ENCODE data around the gene FOLR2.

FOLR2 gene

GRCh38 chr11:72229925-72230763 lies 13.6 kb downstream of the FOLR2 start:
- no peak for DNase-seq (ENCODE audit: extremely low spot score)
- POLR2A ChIA-PET: no interaction called here
- CTCF ChIA-PET: interaction anchor here (5.8 kb wide), 1 partner anchor 7 kb away, joined by 36 read pairs; no protein-coding TSS in a partner anchor
- TF ChIP-seq, protein P1, sequence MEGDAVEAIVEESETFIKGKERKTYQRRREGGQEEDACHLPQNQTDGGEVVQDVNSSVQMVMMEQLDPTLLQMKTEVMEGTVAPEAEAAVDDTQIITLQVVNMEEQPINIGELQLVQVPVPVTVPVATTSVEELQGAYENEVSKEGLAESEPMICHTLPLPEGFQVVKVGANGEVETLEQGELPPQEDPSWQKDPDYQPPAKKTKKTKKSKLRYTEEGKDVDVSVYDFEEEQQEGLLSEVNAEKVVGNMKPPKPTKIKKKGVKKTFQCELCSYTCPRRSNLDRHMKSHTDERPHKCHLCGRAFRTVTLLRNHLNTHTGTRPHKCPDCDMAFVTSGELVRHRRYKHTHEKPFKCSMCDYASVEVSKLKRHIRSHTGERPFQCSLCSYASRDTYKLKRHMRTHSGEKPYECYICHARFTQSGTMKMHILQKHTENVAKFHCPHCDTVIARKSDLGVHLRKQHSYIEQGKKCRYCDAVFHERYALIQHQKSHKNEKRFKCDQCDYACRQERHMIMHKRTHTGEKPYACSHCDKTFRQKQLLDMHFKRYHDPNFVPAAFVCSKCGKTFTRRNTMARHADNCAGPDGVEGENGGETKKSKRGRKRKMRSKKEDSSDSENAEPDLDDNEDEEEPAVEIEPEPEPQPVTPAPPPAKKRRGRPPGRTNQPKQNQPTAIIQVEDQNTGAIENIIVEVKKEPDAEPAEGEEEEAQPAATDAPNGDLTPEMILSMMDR (IDR thresholded peaks at IDR 0.05; ENCODE audit: control extremely low read depth, extremely low read depth, low read depth, missing control alignments): no peak

DNA sequence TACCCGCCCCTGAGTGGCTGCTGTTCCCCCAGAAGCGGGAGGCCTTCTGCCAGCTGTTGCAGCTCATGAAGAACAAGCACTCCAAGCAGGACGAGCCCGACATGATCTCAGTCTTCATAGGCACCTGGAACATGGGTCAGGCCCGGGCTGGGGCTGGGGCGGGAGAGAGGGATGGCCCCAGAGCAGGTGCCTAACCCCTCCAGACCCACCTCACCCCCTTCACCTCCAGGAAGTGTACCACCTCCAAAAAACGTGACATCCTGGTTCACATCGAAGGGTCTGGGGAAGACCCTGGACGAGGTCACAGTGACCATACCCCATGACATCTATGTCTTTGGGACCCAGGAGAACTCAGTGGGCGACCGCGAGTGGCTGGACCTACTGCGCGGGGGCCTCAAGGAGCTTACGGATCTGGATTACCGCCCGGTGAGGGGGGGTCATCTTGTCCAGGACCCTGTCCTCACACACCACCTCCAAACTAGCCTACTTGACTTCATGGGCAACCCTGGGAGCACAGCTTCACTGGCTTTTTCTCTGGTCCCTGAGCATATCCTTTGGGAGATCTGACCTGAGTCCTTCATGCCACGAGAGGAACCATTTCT lies 14.3 kb downstream of the FOLR2 start:
- POLR2A ChIA-PET: no interaction called here
- no peak for DNase-seq (ENCODE audit: extremely low spot score)
- CTCF ChIA-PET: interaction anchor here (1.7 kb wide), 1 partner anchor 200 kb away, joined by 3 read pairs; no protein-coding TSS in a partner anchor
- TF ChIP-seq, protein P1 (IDR thresholded peaks at IDR 0.05; ENCODE audit: control extremely low read depth, extremely low read depth, low read depth, missing control alignments): no peak

GRCh38 chr11:72231396-72232259 lies 15.0 kb downstream of the FOLR2 start:
- POLR2A ChIA-PET: no interaction called here
- no peak for DNase-seq (ENCODE audit: extremely low spot score)
- CTCF ChIA-PET: interaction anchor here (1.7 kb wide), 1 partner anchor 199 kb away, joined by 3 read pairs; no protein-coding TSS in a partner anchor
- TF ChIP-seq, protein P1 (IDR thresholded peaks at IDR 0.05; ENCODE audit: control extremely low read depth, extremely low read depth, low read depth, missing control alignments): no peak

- ChIA-PET CTCF (interaction anchor here (1.7 kb wide), 1 partner anchor 198 kb away, joined by 3 read pairs; no protein-coding TSS in a partner anchor), POLR2A (interaction anchor here (1.0 kb wide), 1 partner anchor 8 kb away, joined by 3 read pairs; the partner anchor contains the start of gene INPPL1)
- TF ChIP-seq, protein P1 (IDR thresholded peaks at IDR 0.05; ENCODE audit: control extremely low read depth, extremely low read depth, low read depth, missing control alignments): no peak
- DNase-seq (ENCODE audit: extremely low spot score): peak; percentile 8
These were observed 15.9 kb downstream of the FOLR2 start for GRCh38 chr11:72232260-72233055.

- no peak for DNase-seq (ENCODE audit: extremely low spot score)
- POLR2A ChIA-PET: interaction anchor here (1.0 kb wide), 1 partner anchor 9 kb away, joined by 3 read pairs; the partner anchor contains the start of gene INPPL1
- CTCF ChIA-PET: no interaction called here
- TF ChIP-seq, protein P1 (IDR thresholded peaks at IDR 0.05; ENCODE audit: control extremely low read depth, extremely low read depth, low read depth, missing control alignments): no peak
These were observed 16.6 kb downstream of the FOLR2 start for GRCh38 chr11:72233056-72233772.

Measured in GM10248 (cell line).